GM12864 (cell line): ENCODE data around the gene SNAP29.

ENCODE experiments used
- DNase-seq: peaks from one replicate; pipeline ENCODE4 v3.0.0-alpha.2; 2011; ENCODE audit warnings: low read depth
- H3K4me3 ChIP-seq: 2 replicates; pipeline ENCODE4 v1.5.1; 2011; ENCODE audit warnings: mild to moderate bottlenecking, low read depth, low read length, control low read depth
- CTCF ChIP-seq: IDR thresholded peaks from 2 replicates; pipeline ENCODE4 v1.5.1; 2011; ENCODE audit warnings: low read depth, mild to moderate bottlenecking, moderate library complexity, low read length, control low read depth, inconsistent platforms; ENCODE audit errors: missing control alignments

Gene SNAP29

GRCh38 chr22:20867179-20868024 is 8.6 kb downstream of the SNAP29 start:
- H3K4me3 ChIP-seq, result no peak overlapping the region
- no peak for DNase-seq

GRCh38 chr22:20868025-20868962 is 9.5 kb downstream of the SNAP29 start:
- H3K4me3 ChIP-seq, result no peak overlapping the region
- no peak for TF ChIP-seq CTCF

More at GRCh38 chr22:20867179-20868024, 8.6 kb downstream of the SNAP29 start:
- no peak for TF ChIP-seq CTCF

GRCh38 chr22:20869234-20869633 is 10.4 kb downstream of the SNAP29 start:
- DNase-seq, result no peak
- no peak overlapping the region for H3K4me3 ChIP-seq
- TF ChIP-seq CTCF, result no peak

More at GRCh38 chr22:20868025-20868962, 9.5 kb downstream of the SNAP29 start:
- DNase-seq, result no peak

- no peak for DNase-seq
- no peak for TF ChIP-seq CTCF
- H3K4me3 ChIP-seq, result no peak overlapping the region
These were observed 14.4 kb downstream of the SNAP29 start for GRCh38 chr22:20873214-20873613.

GRCh38 chr22:20875296-20875695 is 16.5 kb downstream of the SNAP29 start:
- no peak for DNase-seq
- TF ChIP-seq CTCF, result no peak

GRCh38 chr22:20877715-20878114 is 18.9 kb downstream of the SNAP29 start:
- TF ChIP-seq CTCF, result no peak
- DNase-seq, result no peak
- no peak overlapping the region for H3K4me3 ChIP-seq

More at GRCh38 chr22:20875296-20875695, 16.5 kb downstream of the SNAP29 start:
- no peak overlapping the region for H3K4me3 ChIP-seq
